ENCODE data around the gene RPP25L.

The RPP25L gene

GRCh38 chr9:34574571-34574970 is 37.3 kb downstream of the RPP25L start:
- H3K36me3 ChIP-seq (ENCODE audit: control insufficient read depth, insufficient read depth, low read length) = no peaks in the 10 kb centered on the region
- peaks cover 53% of the 10 kb centered on the region for H3K27me3 ChIP-seq (ENCODE audit: control insufficient read depth, insufficient read depth, low read length)
- H3K4me1 ChIP-seq (ENCODE audit: control insufficient read depth, insufficient read depth, low read length) = peaks cover 14% of the 10 kb centered on the region
- no peaks in the 10 kb centered on the region for H3K9me3 ChIP-seq (ENCODE audit: control insufficient read depth, low read length)
- H3K9ac ChIP-seq (ENCODE audit: low read length) = no peak overlapping the region
- no peak overlapping the region for H3K4me3 ChIP-seq (ENCODE audit: low read length)

GRCh38 chr9:34573599-34574325 is 38.1 kb downstream of the RPP25L start:
- peaks cover 8% of the 10 kb centered on the region for H3K4me1 ChIP-seq (ENCODE audit: control insufficient read depth, insufficient read depth, low read length)
- no peak overlapping the region for H3K9ac ChIP-seq (ENCODE audit: low read length)
- no peaks in the 10 kb centered on the region for H3K9me3 ChIP-seq (ENCODE audit: control insufficient read depth, low read length)
- H3K4me3 ChIP-seq (ENCODE audit: low read length) = no peak overlapping the region
- peaks cover 45% of the 10 kb centered on the region for H3K27me3 ChIP-seq (ENCODE audit: control insufficient read depth, insufficient read depth, low read length)
- H3K36me3 ChIP-seq (ENCODE audit: control insufficient read depth, insufficient read depth, low read length) = no peaks in the 10 kb centered on the region

- Histone ChIP-seq H3K36me3 (ENCODE audit: control insufficient read depth, insufficient read depth, low read length) (no peaks in the 10 kb centered on the region), H3K4me1 (ENCODE audit: control insufficient read depth, insufficient read depth, low read length) (peaks cover 8% of the 10 kb centered on the region), H3K27me3 (ENCODE audit: control insufficient read depth, insufficient read depth, low read length) (peaks cover 45% of the 10 kb centered on the region), H3K9me3 (ENCODE audit: control insufficient read depth, low read length) (no peaks in the 10 kb centered on the region), H3K4me3 (ENCODE audit: low read length) (no peak overlapping the region), H3K9ac (ENCODE audit: low read length) (no peak overlapping the region)
Observed at GRCh38 chr9:34572628-34573027, 39.3 kb downstream of the RPP25L start.

- no peaks in the 10 kb centered on the region for H3K9me3 ChIP-seq (ENCODE audit: control insufficient read depth, low read length)
- H3K36me3 ChIP-seq (ENCODE audit: control insufficient read depth, insufficient read depth, low read length) = no peaks in the 10 kb centered on the region
- H3K4me3 ChIP-seq (ENCODE audit: low read length) = no peak overlapping the region
- no peak overlapping the region for H3K9ac ChIP-seq (ENCODE audit: low read length)
- peaks cover 8% of the 10 kb centered on the region for H3K4me1 ChIP-seq (ENCODE audit: control insufficient read depth, insufficient read depth, low read length)
- peaks cover 45% of the 10 kb centered on the region for H3K27me3 ChIP-seq (ENCODE audit: control insufficient read depth, insufficient read depth, low read length)
Observed at GRCh38 chr9:34572092-34572491, 39.8 kb downstream of the RPP25L start.

- Histone ChIP-seq H3K9ac (ENCODE audit: low read length) (no peak overlapping the region), H3K36me3 (ENCODE audit: control insufficient read depth, insufficient read depth, low read length) (no peaks in the 10 kb centered on the region), H3K27me3 (ENCODE audit: control insufficient read depth, insufficient read depth, low read length) (peaks cover 43% of the 10 kb centered on the region), H3K4me1 (ENCODE audit: control insufficient read depth, insufficient read depth, low read length) (peaks cover 8% of the 10 kb centered on the region), H3K9me3 (ENCODE audit: control insufficient read depth, low read length) (no peaks in the 10 kb centered on the region), H3K4me3 (ENCODE audit: low read length) (no peak overlapping the region)
Observed at GRCh38 chr9:34571481-34571810, 40.5 kb downstream of the RPP25L start.

GRCh38 chr9:34570809-34571480 is 41.0 kb downstream of the RPP25L start:
- Histone ChIP-seq H3K4me3 (ENCODE audit: low read length) (no peak overlapping the region), H3K27me3 (ENCODE audit: control insufficient read depth, insufficient read depth, low read length) (peaks cover 43% of the 10 kb centered on the region), H3K9ac (ENCODE audit: low read length) (no peak overlapping the region), H3K9me3 (ENCODE audit: control insufficient read depth, low read length) (no peaks in the 10 kb centered on the region), H3K36me3 (ENCODE audit: control insufficient read depth, insufficient read depth, low read length) (no peaks in the 10 kb centered on the region), H3K4me1 (ENCODE audit: control insufficient read depth, insufficient read depth, low read length) (peaks cover 8% of the 10 kb centered on the region)

- H3K4me1 ChIP-seq (ENCODE audit: control insufficient read depth, insufficient read depth, low read length) = peaks cover 8% of the 10 kb centered on the region
- no peak overlapping the region for H3K9ac ChIP-seq (ENCODE audit: low read length)
Observed at GRCh38 chr9:34570376-34570775, 41.5 kb downstream of the RPP25L start.

GRCh38 chr9:34568774-34569173 is 43.1 kb downstream of the RPP25L start:
- H3K4me3 ChIP-seq (ENCODE audit: low read length) = no peak overlapping the region
- peaks cover 37% of the 10 kb centered on the region for H3K27me3 ChIP-seq (ENCODE audit: control insufficient read depth, insufficient read depth, low read length)
- no peaks in the 10 kb centered on the region for H3K36me3 ChIP-seq (ENCODE audit: control insufficient read depth, insufficient read depth, low read length)
- no peaks in the 10 kb centered on the region for H3K9me3 ChIP-seq (ENCODE audit: control insufficient read depth, low read length)
- peaks cover 8% of the 10 kb centered on the region for H3K4me1 ChIP-seq (ENCODE audit: control insufficient read depth, insufficient read depth, low read length)
- no peak overlapping the region for H3K9ac ChIP-seq (ENCODE audit: low read length)

More at GRCh38 chr9:34570376-34570775, 41.5 kb downstream of the RPP25L start:
- Histone ChIP-seq H3K36me3 (ENCODE audit: control insufficient read depth, insufficient read depth, low read length) (no peaks in the 10 kb centered on the region), H3K4me3 (ENCODE audit: low read length) (no peak overlapping the region), H3K27me3 (ENCODE audit: control insufficient read depth, insufficient read depth, low read length) (peaks cover 45% of the 10 kb centered on the region), H3K9me3 (ENCODE audit: control insufficient read depth, low read length) (no peaks in the 10 kb centered on the region)

GRCh38 chr9:34568133-34568532 is 43.8 kb downstream of the RPP25L start:
- peaks cover 8% of the 10 kb centered on the region for H3K4me1 ChIP-seq (ENCODE audit: control insufficient read depth, insufficient read depth, low read length)
- no peaks in the 10 kb centered on the region for H3K9me3 ChIP-seq (ENCODE audit: control insufficient read depth, low read length)
- no peak overlapping the region for H3K9ac ChIP-seq (ENCODE audit: low read length)
- H3K36me3 ChIP-seq (ENCODE audit: control insufficient read depth, insufficient read depth, low read length) = no peaks in the 10 kb centered on the region
- peaks cover 37% of the 10 kb centered on the region for H3K27me3 ChIP-seq (ENCODE audit: control insufficient read depth, insufficient read depth, low read length)
- H3K4me3 ChIP-seq (ENCODE audit: low read length) = no peak overlapping the region

- H3K27me3 ChIP-seq (ENCODE audit: control insufficient read depth, insufficient read depth, low read length) = peaks cover 37% of the 10 kb centered on the region
- H3K4me3 ChIP-seq (ENCODE audit: low read length) = no peak overlapping the region
- H3K9me3 ChIP-seq (ENCODE audit: control insufficient read depth, low read length) = no peaks in the 10 kb centered on the region
- H3K36me3 ChIP-seq (ENCODE audit: control insufficient read depth, insufficient read depth, low read length) = no peaks in the 10 kb centered on the region
- H3K9ac ChIP-seq (ENCODE audit: low read length) = no peak overlapping the region
- H3K4me1 ChIP-seq (ENCODE audit: control insufficient read depth, insufficient read depth, low read length) = peaks cover 4% of the 10 kb centered on the region
Observed at GRCh38 chr9:34566972-34567371, 44.9 kb downstream of the RPP25L start.

GRCh38 chr9:34566322-34566721 is 45.6 kb downstream of the RPP25L start:
- Histone ChIP-seq H3K27me3 (ENCODE audit: control insufficient read depth, insufficient read depth, low read length) (peaks cover 37% of the 10 kb centered on the region), H3K4me1 (ENCODE audit: control insufficient read depth, insufficient read depth, low read length) (peaks cover 4% of the 10 kb centered on the region), H3K36me3 (ENCODE audit: control insufficient read depth, insufficient read depth, low read length) (no peaks in the 10 kb centered on the region), H3K4me3 (ENCODE audit: low read length) (no peak overlapping the region), H3K9ac (ENCODE audit: low read length) (no peak overlapping the region), H3K9me3 (ENCODE audit: control insufficient read depth, low read length) (no peaks in the 10 kb centered on the region)

GRCh38 chr9:34565856-34566255 is 46.0 kb downstream of the RPP25L start:
- Histone ChIP-seq H3K27me3 (ENCODE audit: control insufficient read depth, insufficient read depth, low read length) (peaks cover 37% of the 10 kb centered on the region), H3K9me3 (ENCODE audit: control insufficient read depth, low read length) (no peaks in the 10 kb centered on the region), H3K9ac (ENCODE audit: low read length) (no peak overlapping the region), H3K4me1 (ENCODE audit: control insufficient read depth, insufficient read depth, low read length) (peaks cover 7% of the 10 kb centered on the region), H3K4me3 (ENCODE audit: low read length) (no peak overlapping the region), H3K36me3 (ENCODE audit: control insufficient read depth, insufficient read depth, low read length) (no peaks in the 10 kb centered on the region)

Measured in mucosa of stomach (tissue), 1 donor.